Measurements from ENCODE around the gene LTC4S. TPM values are rescaled to one million over a fixed set of nuclear protein-coding genes. Genes with fewer than 3 reads are reported as not detected.
"Not testable (repeated sequence)": the region's sequence is repeated elsewhere in the genome, so short reads cannot be mapped to it uniquely, and the experiment has no call there.

LTC4S gene
- polyA plus RNA-seq, 4 donors = 2.2 to 4.6 (median 3.4) TPM

DNA sequence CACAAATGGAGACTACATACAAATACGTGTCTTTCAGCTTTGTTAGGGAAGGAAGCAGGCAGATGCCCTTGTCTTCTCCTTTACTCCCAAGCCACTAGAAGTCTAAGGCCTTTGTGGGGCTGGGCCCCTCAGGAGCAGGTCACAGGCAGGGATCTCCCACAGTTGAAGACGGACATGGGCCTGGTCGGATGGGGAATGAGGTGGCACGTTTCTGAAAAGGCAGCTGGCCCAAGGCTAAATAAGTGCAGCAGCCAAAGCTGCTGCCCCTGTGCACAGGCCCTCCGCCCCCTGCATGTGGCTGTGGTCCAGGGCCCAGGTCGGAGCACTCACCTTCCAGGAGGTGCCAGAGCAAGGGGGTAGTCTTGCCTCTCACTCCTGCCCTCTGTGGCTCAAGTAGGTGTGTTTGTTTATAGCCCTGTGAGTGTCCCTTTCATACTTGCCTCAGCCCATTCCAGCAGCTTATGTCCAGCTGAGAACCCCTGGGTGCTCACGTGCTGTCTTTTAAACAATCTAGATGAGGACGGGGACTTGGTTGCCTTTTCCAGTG, 28.7 kb downstream of the LTC4S start:
- no peak for DNase-seq (ENCODE audit: low read depth in 4 of 4, low spot score in 3 of 4)

DNA sequence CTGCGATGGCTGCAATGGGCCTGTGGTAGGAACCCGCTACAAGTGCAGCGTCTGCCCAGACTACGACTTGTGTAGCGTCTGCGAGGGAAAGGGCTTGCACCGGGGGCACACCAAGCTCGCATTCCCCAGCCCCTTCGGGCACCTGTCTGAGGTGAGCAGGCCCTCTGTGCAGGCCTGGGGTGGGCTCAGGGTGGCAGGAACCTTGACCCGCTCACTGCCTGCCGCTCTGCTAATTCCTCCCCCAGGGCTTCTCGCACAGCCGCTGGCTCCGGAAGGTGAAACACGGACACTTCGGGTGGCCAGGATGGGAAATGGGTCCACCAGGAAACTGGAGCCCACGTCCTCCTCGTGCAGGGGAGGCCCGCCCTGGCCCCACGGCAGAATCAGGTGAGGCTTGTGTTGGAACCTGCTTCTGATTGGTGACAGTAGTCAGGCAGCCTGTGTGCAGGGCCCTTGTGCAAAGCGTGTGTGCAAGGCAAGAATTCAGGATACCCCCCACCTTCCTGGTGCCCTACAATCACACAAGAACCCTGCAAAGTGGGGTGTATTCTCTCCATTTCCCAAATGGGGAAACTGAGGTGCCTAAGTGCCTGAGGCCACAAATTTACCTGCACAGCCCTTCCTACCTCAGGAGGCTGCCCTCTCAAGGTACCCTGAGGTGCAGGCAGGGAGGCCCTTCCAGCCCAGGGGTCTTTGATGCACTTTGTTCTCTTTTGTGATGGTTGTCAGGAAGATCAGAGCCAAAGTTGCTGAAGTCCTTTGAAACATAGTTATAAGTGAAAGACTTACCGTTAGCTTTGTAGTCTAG, 30.4 kb downstream of the LTC4S start:
- DNase-seq (ENCODE audit: low read depth in 4 of 4, low spot score in 3 of 4) = no peak

DNA sequence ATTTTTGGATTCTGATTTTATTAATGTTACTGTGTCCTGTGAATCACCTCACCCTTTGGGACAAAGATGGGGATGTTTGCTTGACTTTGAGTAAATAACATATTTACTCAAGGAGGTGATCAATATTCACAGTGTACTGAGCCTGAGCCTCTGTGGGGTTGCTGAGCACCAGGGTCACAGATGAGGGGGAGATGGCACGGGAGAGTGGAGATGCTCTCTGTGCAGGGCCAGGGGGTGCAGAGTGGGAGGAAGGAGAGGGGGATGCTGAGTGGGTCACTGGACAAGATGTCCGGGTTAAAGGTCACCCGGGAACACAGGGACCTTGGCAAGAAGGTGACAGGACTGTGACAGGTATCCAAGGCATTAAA, 30.9 kb downstream of the LTC4S start:
- DNase-seq (ENCODE audit: low read depth in 4 of 4, low spot score in 3 of 4) = no peak

DNA sequence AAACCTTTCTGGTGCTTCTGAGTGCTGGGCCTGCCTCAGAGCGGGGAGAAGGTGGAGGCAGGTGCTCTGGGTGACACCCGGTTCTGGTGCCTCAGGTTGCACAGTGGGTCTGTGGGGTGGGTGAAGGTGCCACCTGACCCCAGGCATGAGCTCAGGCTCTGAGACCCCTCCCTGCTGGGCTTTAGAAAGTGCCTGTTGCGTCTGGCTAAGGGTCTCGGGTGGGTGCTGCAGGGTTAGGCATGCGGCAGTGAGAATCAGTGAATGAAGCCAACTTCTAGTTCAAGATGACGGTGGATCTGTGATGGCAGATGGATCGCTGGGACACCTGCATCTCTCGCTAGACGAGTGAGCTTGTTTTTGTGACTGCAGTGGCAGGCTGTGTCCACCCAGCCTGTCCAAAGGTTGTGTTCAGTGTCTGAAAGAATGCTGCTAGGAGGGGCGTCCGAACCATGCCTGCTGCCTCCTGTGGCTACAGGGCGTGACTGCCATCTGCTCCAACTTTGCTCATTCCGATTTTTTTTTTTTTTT, 31.9 kb downstream of the LTC4S start:
- no peak for DNase-seq (ENCODE audit: low read depth in 4 of 4, low spot score in 3 of 4)

DNA sequence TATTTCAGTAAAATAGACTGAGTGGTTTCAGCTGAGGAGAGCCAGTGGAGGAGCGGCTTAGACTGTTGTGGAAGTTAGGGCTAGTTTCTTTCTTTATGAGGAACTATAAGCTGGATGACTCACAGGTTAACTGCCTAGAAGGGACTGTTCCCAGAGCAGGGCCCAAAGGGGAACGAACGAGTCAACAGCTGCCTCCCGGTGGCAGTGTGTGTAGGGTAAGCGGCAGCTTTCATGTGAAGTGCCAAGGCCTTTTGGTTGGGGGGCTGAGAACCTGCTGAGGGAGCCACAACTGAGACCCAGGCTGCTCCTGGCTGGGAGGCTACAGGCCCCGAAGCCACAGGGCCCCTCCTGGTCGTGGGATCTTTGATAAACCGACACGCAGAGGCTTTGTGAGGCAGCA, 33.9 kb downstream of the LTC4S start:
- DNase-seq (ENCODE audit: low read depth in 4 of 4, low spot score in 3 of 4) = no peak

DNA sequence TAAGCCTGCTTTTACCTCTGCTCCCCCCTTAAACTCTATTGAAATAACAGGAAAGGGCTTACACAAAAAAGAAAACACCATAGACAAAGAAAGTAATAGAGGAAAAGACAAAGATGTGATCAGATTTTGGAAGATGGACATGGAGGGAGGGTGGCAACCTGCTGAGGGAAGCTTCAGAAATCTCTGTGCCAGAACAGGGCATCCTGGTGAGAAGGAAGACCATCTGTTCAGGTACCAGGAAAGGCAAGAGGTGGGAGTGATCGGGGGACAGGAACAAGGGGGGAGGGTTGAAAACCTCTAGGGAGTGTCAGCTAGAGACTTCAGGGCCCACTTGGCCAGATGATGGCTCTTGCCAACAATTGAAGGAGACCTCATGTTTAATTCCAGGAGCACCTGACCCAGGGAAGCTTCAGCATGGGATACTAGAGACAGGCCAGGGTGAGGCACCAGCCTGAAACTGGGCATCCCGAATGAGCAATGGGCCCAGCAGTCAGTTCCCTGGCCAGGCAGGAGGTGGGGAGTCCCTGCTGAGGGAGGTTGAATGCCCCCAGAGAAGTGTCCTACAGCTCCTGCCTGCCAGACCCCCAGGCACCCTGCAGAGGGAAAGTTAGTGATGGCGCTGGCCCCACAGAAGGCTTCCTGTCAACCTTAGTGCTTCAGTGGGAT, 35.1 kb downstream of the LTC4S start:
- no peak for DNase-seq (ENCODE audit: low read depth in 4 of 4, low spot score in 3 of 4)

DNA sequence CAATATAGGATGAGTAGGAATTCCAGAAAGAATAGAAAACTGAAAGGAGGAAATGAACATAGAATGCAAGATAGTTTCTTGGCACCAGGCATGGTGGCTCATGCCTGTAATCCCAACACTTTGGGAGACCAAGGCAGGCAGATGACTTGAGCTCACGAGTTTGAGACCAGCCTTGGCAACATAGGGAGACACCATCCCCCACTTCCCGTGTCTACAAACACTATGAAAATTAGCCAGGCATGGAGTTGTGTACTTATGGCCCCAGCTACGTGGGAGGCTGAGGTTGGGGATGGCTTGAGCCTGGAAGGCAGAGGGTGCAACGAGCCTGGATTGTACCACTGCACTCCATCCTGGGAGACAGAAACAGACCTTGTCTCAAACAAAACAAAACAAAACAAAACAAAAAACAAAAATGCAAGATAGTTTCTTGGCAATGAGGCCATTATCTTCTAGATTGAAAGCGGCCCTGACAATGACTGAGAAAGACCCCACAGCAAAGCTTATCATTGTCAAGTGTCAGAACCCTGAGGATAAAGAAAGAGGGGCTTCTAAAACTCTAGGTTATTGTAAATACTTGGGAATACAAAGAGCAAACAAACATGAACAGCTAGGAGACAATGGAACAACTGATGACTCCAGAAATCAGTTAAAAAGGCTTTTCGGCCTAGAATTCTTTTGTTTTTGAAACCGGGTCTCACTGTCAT, 36.1 kb downstream of the LTC4S start:
- DNase-seq (ENCODE audit: low read depth in 4 of 4, low spot score in 3 of 4) = no peak

DNA sequence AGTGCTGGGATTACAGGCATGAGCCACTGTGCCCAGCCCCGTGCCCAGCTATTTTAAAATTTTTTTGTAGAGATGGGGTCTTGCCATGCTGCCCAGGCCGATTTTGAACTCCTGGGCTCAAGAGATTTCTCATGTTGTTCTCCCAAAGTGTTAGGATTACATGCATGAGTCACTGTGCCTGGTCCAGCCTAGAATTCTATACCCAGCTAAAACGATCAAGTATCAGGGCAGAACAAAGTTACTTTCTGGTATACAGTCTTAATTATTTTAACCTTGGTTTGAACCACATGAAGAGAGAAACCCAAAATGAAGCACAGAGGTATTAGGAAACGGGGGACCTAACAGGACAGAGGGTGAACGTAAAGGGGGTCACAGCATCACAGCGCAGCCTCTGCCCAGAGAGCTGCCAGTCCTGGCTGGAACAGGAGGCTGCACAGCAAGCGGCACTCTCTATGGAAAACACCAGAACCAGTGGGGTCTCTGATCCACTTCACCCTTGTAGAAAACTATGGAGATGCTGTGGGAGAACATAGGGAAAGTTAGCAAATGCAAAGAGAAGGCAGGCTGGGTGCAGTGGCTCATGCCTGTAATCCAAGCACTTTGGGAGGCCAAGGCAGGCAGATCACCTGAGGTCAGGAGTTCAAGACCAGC, 37.2 kb downstream of the LTC4S start:
- no peak for DNase-seq (ENCODE audit: low read depth in 4 of 4, low spot score in 3 of 4)

DNA sequence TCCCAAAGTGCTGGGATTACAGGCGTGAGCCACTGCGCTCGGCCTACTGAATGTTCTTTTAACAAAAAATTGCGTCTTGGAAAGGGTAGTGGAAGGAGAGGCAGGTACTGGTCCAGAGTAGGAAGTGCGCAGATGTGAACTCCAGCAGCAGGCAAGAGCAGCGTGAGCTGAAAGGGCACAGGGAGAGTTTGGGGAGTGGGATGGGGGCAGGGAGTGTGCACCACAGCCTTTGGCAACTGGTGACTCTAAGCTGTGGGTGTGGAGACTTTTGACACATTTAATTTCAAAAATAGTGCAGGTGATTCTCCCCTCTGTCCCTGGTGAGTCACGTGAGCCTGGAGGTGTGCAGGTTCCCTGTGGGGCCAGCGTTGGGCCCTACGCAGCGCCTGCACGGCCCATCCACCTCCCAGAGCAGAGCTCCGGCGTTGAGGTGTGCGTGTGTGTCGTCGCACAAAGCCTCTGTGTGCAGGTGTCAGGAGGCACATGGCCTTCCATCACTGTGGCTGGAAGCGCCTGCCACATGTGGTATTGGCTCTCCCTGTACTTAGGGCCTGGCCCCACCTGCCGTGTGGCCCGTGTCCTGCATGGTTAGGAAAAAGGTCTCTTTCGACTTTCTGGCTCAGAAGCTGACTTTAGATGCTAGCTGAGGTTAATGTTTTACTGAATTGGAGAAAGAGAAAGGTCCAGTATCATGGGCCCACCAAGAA, 38.4 kb downstream of the LTC4S start:
- DNase-seq (ENCODE audit: low read depth in 4 of 4, low spot score in 3 of 4) = no peak

DNA sequence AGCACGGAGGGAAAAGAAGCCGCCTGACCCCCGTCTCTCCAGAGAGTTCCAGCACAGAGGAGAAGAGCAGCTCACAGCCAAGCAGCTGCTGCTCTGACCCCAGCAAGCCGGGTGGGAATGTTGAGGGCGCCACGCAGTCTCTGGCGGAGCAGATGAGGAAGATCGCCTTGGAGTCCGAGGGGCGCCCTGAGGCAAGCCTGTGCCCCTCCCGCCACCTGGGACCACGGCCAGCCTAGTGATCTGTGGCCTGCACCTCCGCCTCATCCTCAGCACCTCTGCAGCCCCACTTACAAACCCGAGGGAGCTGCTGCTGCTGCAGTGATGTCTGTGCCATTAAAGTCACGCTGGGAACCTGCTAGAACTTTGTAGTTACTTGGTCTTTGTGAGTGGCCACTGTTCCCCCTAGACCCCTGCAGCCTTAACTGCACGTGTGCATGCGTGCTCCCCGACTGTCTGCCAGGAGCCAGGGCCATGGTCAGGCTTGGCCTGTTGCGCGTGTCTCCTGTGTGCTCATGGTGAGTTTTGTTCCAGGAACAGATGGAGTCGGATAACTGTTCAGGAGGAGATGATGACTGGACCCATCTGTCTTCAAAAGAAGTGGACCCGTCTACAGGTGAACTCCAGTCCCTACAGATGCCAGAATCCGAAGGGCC, 39.4 kb downstream of the LTC4S start:
- no peak for DNase-seq (ENCODE audit: low read depth in 4 of 4, low spot score in 3 of 4)

DNA sequence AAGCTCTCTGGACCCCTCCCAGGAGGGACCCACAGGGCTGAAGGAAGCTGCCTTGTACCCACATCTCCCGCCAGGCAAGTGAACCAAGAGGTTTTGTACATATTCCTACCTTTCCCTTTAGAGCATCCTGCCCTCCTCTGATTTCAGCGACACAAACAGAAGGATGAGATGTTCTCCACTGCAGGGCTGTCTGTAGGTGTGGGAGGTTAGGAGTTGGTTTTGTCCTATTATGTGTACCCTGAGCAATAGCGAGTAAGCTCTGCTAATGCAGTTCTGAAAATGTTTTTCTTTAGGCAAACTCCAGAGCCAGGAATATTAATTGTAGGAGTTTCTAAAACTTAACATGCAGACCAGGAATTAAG, 39.9 kb downstream of the LTC4S start:
- no peak for DNase-seq (ENCODE audit: low read depth in 4 of 4, low spot score in 3 of 4)

DNA sequence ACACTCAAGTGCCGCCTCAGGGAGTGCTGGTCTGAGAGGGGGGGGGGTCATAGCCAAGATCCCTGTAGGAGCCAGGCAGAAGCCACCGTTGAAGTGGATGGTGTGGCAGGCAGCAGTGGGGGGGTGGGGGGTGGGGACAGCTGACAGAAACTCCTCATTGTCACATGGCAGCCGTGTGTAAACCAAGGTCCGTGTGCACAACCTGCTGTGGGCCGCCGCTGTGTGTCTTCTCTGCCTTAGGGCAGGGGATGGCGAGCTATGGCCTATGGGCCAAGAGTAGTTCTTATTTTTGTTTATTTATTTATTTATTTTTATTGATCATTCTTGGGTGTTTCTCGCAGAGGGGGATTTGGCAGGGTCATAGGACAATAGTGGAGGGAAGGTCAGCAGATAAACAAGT, 40.3 kb downstream of the LTC4S start:
- DNase-seq (ENCODE audit: low read depth in 4 of 4, low spot score in 3 of 4) = no peak

DNA sequence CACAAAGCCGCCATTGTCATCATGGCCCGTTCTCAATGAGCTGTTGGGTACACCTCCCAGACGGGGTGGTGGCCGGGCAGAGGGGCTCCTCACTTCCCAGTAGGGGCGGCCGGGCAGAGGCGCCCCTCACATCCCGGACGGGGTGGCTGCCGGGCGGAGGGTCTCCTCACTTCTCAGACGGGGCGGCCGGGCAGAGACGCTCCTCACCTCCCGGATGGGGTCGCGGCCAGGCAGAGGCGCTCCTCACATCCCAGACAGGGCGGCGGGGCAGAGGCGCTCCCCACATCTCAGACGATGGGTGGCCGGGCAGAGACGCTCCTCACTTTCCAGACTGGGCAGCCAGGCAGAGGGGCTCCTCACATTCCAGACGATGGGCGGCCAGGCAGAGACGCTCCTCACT, 41.1 kb downstream of the LTC4S start:
- not testable (repeated sequence) for DNase-seq (ENCODE audit: low read depth in 4 of 4, low spot score in 3 of 4)

DNA sequence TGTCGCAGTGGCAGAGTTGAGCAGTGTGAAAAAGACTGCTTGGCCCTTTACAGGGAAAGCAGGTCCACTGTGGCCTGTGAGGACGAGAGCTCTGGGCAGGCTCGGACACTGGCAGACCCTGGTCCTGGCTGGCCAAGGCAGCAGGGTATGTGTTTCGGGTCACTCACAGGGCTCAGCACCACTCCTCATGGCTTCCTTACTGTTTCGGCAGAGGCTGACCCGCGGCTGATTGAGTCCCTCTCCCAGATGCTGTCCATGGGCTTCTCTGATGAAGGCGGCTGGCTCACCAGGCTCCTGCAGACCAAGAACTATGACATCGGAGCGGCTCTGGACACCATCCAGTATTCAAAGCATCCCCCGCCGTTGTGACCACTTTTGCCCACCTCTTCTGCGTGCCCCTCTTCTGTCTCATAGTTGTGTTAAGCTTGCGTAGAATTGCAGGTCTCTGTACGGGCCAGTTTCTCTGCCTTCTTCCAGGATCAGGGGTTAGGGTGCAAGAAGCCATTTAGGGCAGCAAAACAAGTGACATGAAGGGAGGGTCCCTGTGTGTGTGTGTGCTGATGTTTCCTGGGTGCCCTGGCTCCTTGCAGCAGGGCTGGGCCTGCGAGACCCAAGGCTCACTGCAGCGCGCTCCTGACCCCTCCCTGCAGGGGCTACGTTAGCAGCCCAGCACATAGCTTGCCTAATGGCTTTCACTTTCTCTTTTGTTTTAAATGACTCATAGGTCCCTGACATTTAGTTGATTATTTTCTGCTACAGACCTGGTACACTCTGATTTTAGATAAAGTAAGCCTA, 42.6 kb downstream of the LTC4S start:
- DNase-seq (ENCODE audit: low read depth in 4 of 4, low spot score in 3 of 4) = no peak

DNA sequence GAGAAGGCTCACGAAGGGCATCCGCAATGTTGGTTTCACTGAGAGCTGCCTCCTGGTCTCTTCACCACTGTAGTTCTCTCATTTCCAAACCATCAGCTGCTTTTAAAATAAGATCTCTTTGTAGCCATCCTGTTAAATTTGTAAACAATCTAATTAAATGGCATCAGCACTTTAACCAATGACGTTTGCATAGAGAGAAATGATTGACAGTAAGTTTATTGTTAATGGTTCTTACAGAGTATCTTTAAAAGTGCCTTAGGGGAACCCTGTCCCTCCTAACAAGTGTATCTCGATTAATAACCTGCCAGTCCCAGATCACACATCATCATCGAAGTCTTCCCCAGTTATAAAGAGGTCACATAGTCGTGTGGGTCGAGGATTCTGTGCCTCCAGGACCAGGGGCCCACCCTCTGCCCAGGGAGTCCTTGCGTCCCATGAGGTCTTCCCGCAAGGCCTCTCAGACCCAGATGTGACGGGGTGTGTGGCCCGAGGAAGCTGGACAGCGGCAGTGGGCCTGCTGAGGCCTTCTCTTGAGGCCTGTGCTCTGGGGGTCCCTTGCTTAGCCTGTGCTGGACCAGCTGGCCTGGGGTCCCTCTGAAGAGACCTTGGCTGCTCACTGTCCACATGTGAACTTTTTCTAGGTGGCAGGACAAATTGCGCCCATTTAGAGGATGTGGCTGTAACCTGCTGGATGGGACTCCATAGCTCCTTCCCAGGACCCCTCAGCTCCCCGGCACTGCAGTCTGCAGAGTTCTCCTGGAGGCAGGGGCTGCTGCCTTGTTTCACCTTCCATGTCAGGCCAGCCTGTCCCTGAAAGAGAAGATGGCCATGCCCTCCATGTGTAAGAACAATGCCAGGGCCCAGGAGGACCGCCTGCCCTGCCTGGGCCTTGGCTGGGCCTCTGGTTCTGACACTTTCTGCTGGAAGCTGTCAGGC, 43.6 kb downstream of the LTC4S start:
- no peak for DNase-seq (ENCODE audit: low read depth in 4 of 4, low spot score in 3 of 4)

DNA sequence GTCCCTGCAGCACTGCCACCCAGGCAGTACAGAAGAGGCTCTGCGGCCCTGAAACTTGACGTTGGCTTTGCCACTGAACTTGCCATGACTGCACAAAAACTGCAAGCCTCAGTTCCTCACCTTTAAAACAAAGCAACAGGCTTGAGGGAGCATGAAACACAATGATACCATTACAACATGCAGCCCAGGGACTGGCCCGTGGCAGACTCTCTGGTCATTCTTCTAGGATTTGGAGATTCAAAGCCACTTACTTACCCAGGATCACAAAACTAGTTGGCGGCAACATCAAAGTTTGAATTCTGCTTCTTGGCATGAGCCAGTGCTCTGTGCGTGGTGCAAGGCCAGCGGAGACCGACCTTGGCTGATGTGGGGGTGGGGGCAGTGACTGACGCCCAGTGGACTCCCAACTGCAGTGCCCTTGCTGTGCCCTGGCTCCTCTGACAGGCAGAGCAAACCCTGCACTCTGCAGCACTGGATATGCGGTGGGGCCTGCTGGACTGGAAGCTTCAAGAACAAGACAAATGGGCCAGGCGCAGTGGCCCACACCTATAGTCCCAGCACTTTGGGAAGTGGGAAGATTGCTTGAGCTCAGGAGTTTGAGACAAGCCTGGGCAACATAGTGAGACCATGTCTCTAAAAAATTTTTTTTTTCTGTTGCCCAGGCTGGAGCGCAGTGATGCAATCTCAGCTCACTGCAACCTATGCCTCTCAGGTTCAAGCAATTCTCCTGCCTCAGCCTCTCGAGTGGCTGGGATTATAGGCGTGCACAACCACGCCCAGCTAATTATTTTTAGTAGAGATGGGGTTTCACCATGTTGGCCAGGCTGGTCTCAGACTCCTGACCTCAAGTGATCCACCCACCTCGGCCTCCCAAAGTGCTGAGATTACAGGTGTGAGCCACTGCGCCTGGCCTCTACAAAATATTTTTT, 45.8 kb downstream of the LTC4S start:
- no peak for DNase-seq (ENCODE audit: low read depth in 4 of 4, low spot score in 3 of 4)

DNA sequence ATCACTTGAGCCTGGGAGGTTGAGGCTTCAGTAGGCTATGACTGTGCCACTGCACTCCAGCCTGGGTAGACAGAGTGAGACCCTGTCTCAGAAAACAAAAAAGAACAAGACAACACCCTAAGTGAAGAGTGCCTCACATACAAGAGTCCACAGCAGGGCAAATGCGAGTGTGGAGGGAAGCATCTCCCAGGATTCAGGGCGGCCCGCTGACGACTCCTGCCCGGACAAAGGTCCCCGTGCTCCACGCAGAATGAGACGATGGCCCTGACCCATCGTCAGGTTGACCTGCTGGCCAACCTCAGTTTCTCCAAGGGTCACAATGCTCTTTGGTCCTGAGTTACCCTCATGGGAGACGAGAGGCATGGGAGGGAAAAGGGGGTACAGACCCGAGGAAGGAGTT, 46.5 kb downstream of the LTC4S start:
- DNase-seq (ENCODE audit: low read depth in 4 of 4, low spot score in 3 of 4) = no peak

Measured in left renal pelvis (tissue), 4 donors.